Ovary (tissue), 3 donors: Measurements from ENCODE around the gene FAM222B.

Experiments
- CTCF ChIP-seq, 3 donors: fragments of 450-650 bp in 2 of 3; fragments of 200-600 bp in 1 of 3; IDR thresholded peaks; one replicate each; pipeline versions ENCODE4 v1.5.1 to v1.8.0; 2016 to 2022; ENCODE audit warnings: antibody characterized with exemption in 3 of 3, mild to moderate bottlenecking in 1 of 3
- EP300 ChIP-seq: sonication (generic); formaldehyde crosslinking; IDR thresholded peaks from one replicate; pipeline ENCODE4 v1.6.1; 2017; ENCODE audit warnings: antibody characterized with exemption
- POLR2A ChIP-seq: fragments of 450-650 bp; IDR thresholded peaks from one replicate; pipeline ENCODE4 v1.6.1; 2017; ENCODE audit warnings: antibody characterized with exemption, mild to moderate bottlenecking, moderate library complexity
- donor health status: DM: no; HTN: no; CAD: no.

- TF ChIP-seq CTCF (IDR thresholded peaks at IDR 0.05): no peak
- TF ChIP-seq POLR2A: no peak
- no peak for TF ChIP-seq EP300
These were observed 107.8 kb downstream of the FAM222B start for GRCh38 chr17:28734712-28735241.
